ENCODE data around the gene SRRT. TPM values are rescaled to one million over a fixed set of nuclear protein-coding genes. Genes with fewer than 3 reads are reported as not detected.
"Not testable (repeated sequence)": the region's sequence is repeated elsewhere in the genome, so short reads cannot be mapped to it uniquely, and the experiment has no call there.

SRRT gene
- total RNA-seq, 4 donors from 2014 or later, result 72.6 to 124 (median 88.6) TPM

DNA sequence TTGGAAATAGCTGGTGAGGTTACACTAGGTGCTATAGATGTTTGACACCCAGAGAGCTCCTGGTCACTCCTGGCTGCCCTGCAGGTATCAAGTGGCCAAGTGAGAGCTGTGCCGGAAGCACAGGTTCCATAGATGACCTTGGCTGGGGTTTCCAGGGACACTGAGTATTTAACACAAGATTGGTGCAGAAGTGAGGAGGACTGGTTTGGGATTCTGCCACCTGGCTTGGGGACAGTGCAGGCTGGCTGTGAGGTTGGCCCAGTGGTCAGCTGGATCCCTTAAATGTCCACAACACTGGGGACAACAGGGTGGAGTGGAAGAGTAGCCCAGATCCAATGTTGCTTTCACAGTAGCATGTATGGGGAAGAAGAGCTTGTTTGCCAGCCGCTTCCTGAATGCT is 26.1 kb downstream of the SRRT start:
- Histone ChIP-seq H3K27me3 (peaks cover 2 to 52% of the 10 kb centered on the region in 2 donors), H3K4me1 (peaks cover 0 to 14% (median 6%) of the 10 kb centered on the region in 4 donors), H3K27ac (no peak overlapping the region), H3K36me3 (no peaks in the 10 kb centered on the region), H3K9me3 (peaks cover 0 to under 1% (median 0%) of the 10 kb centered on the region in 4 donors), H3K4me3 (no peak overlapping the region)
- no peak for DNase-seq (ENCODE audit: low spot score in 2 of 2)
- 70 to 81% methylated on average over 2 of the region's 2 CpGs for WGBS, 2 donors
- no peak for TF ChIP-seq EP300 (IDR thresholded peaks at IDR 0.05)

DNA sequence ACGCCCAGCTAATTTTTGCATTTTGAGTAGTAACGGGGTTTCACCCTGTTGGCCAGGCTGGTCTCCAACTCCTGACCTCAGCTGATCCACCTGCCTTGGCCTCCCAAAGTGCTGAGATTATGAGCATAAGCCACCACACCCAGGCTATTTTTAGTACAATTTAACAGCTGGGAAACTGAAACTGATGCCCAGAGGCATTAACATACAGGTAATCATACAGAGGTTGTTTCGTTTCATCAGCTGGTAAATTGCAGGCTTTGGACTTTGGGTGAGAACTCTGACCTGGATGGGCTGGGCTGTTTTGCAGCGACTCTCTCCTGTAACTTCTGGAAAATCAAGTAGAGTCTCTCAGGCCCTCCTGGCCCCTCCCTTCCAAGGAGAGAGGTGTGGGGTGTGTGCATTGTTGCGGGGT is 27.0 kb downstream of the SRRT start:
- no peaks in the 10 kb centered on the region for H3K36me3 ChIP-seq
- peaks cover 0 to 44% of the 10 kb centered on the region in 2 donors for H3K27me3 ChIP-seq
- H3K9me3 ChIP-seq, result peaks cover 0 to 9% (median 0%) of the 10 kb centered on the region in 4 donors
- H3K4me1 ChIP-seq, result peaks cover 0 to 6% (median 0%) of the 10 kb centered on the region in 4 donors
- no peak overlapping the region for H3K27ac ChIP-seq
- no peak overlapping the region for H3K4me3 ChIP-seq
- TF ChIP-seq, protein P1, sequence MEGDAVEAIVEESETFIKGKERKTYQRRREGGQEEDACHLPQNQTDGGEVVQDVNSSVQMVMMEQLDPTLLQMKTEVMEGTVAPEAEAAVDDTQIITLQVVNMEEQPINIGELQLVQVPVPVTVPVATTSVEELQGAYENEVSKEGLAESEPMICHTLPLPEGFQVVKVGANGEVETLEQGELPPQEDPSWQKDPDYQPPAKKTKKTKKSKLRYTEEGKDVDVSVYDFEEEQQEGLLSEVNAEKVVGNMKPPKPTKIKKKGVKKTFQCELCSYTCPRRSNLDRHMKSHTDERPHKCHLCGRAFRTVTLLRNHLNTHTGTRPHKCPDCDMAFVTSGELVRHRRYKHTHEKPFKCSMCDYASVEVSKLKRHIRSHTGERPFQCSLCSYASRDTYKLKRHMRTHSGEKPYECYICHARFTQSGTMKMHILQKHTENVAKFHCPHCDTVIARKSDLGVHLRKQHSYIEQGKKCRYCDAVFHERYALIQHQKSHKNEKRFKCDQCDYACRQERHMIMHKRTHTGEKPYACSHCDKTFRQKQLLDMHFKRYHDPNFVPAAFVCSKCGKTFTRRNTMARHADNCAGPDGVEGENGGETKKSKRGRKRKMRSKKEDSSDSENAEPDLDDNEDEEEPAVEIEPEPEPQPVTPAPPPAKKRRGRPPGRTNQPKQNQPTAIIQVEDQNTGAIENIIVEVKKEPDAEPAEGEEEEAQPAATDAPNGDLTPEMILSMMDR (IDR thresholded peaks at IDR 0.05), result no peak
- no peak for TF ChIP-seq EP300 (IDR thresholded peaks at IDR 0.05)
- TF ChIP-seq POLR2A (IDR thresholded peaks at IDR 0.05), result no peak
- DNase-seq (ENCODE audit: low spot score in 2 of 2), result no peak
- 68 to 72% methylated on average over 5 of the region's 5 CpGs for WGBS, 2 donors

DNA sequence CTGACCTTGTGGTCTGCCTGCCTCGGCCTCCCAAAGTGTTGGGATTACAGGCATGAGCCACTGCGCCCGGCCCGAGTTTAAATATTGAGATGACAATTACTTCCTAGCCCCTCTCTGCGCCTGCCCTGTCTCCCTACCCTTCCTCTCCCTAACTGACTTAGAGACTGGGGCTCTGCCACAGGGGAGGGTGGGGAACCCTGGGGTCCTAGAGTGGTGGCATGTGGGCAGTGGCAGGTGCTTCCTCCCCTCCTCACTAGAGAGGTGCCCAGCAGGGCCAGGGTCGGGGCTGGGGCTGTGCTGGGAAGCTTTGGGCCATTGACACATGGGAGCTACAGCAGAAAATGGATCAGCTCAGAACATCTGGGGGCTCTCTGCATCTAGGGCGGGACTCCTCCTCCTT is 27.7 kb downstream of the SRRT start:
- Histone ChIP-seq H3K27me3 (peaks cover 0 to 38% of the 10 kb centered on the region in 2 donors), H3K27ac (no peak overlapping the region), H3K9me3 (peaks cover 0 to 9% (median 0%) of the 10 kb centered on the region in 4 donors), H3K4me3 (no peak overlapping the region), H3K36me3 (no peaks in the 10 kb centered on the region), H3K4me1 (no peaks in the 10 kb centered on the region)
- TF ChIP-seq, protein P1 (IDR thresholded peaks at IDR 0.05), result no peak
- TF ChIP-seq POLR2A (IDR thresholded peaks at IDR 0.05) (no peak), EP300 (IDR thresholded peaks at IDR 0.05) (no peak)
- WGBS, 2 donors, result 73 to 85% methylated on average over 7 of the region's 7 CpGs
- DNase-seq (ENCODE audit: low spot score in 2 of 2), result no peak

DNA sequence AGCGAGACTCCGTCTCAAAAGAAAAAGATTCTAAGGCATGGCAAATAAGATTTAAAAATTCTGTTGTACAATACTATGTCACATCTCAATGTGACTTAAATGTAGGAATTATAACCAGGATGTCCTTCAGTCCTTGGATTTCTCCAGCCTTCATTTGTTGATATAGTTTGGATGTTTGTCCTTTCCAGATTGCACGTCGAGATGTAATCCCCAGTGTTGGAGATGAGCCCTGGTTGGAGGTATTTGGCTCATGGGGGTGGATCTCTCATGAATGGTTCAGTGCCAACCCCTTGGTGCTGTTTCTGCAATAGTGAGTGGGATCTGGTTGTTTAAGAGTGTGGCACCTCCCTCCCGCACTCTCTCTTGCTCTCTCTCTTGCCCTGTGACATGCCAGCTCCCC is 33.6 kb downstream of the SRRT start:
- no peak for TF ChIP-seq POLR2A (IDR thresholded peaks at IDR 0.05)
- TF ChIP-seq, protein P1 (IDR thresholded peaks at IDR 0.05), result no peak
- no peak for TF ChIP-seq EP300 (IDR thresholded peaks at IDR 0.05)
- H3K27ac ChIP-seq, result no peak overlapping the region
- H3K4me1 ChIP-seq, result no peaks in the 10 kb centered on the region
- no peak overlapping the region for H3K4me3 ChIP-seq
- WGBS, 2 donors, result 93 to 95% methylated on average over 5 of the region's 5 CpGs
- peaks cover 0 to 9% (median 0%) of the 10 kb centered on the region in 4 donors for H3K9me3 ChIP-seq
- no peaks in the 10 kb centered on the region for H3K36me3 ChIP-seq
- H3K27me3 ChIP-seq, result no peaks in the 10 kb centered on the region
- DNase-seq (ENCODE audit: low spot score in 2 of 2), result no peak

DNA sequence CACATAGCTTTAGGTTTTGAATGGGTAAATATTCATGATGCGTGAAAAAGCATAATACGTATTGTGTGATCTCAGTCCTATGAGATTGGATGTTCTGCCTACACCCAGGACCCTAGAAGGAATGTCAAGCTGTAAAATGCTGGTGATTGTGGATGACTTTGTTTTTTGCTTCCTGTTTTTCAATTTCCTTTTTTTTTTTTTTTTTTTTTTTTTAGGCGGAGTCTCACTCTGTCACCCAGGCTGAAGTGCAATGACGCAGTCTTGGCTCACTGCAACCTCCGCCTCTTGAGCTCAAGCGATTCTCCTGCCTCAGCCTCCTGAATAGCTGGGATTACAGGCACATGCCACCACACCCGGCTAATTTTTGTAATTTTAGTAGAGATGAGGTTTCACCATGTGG is 35.5 kb downstream of the SRRT start:
- WGBS, 2 donors, result 72 to 79% methylated on average over 7 of the region's 7 CpGs
- not testable (repeated sequence) for H3K27ac ChIP-seq; H3K4me3 ChIP-seq; H3K36me3 ChIP-seq; H3K9me3 ChIP-seq; DNase-seq (ENCODE audit: low spot score in 2 of 2); H3K27me3 ChIP-seq; H3K4me1 ChIP-seq

DNA sequence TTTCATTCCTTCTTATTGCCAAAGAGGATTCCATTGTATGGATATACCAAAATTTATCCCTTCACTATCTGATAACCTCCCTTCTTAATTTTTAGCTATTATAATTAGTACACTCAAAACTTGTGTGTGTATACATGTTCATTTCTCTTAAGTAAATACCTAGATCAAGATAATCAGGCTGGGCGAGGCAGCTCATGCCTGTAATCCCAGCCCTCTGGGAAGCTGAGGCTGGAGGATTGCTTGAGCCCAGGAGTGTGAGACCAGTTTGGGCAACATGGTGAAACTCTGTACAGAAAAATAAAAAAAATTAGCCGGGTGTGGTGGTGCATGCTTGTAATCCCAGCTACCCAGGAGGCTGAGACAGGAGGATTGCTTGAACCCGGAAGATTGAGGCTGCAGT is 36.6 kb downstream of the SRRT start:
- TF ChIP-seq POLR2A (IDR thresholded peaks at IDR 0.05) (no peak), EP300 (IDR thresholded peaks at IDR 0.05) (no peak)
- TF ChIP-seq, protein P1 (IDR thresholded peaks at IDR 0.05), result no peak
- H3K9me3 ChIP-seq, result peaks cover 0 to 3% (median 0%) of the 10 kb centered on the region in 4 donors
- WGBS, 2 donors, result 83 to 90% methylated on average over 3 of the region's 3 CpGs
- peaks cover 0 to 6% (median 0%) of the 10 kb centered on the region in 4 donors for H3K4me1 ChIP-seq
- no peak for DNase-seq (ENCODE audit: low spot score in 2 of 2)
- no peak overlapping the region for H3K27ac ChIP-seq
- H3K27me3 ChIP-seq, result no peaks in the 10 kb centered on the region
- no peak overlapping the region for H3K4me3 ChIP-seq
- no peaks in the 10 kb centered on the region for H3K36me3 ChIP-seq

Data from tibial nerve (tissue), 4 donors.